Sigmoid colon (tissue), 7 donors: ENCODE measurements around the gene UBQLN1. TPM values are rescaled to one million over a fixed set of nuclear protein-coding genes. Genes with fewer than 3 reads are reported as not detected.

Experiments
- DNase-seq: peaks from one replicate; pipeline ENCODE4 v3.0.0-alpha.2; 2019
- H3K27ac ChIP-seq, 4 donors: fragments of 200-600 bp; sonication (generic); one replicate each; pipeline ENCODE4 v1.5.1; 2016 to 2019; ENCODE audit warnings: mild to moderate bottlenecking in 1 of 4
- H3K27me3 ChIP-seq, 3 donors: fragments of 200-600 bp; sonication (generic); one replicate each; pipeline ENCODE4 v1.5.1; 2019; ENCODE audit warnings: mild to moderate bottlenecking in 1 of 3
- H3K36me3 ChIP-seq, 4 donors: fragments of 200-600 bp; sonication (generic); one replicate each; pipeline ENCODE4 v1.5.1; 2016 to 2019
- H3K4me1 ChIP-seq, 4 donors: fragments of 200-600 bp; sonication (generic); one replicate each; pipeline ENCODE4 v1.5.1; 2017 to 2019
- H3K4me3 ChIP-seq, 4 donors: fragments of 200-600 bp; sonication (generic); one replicate each; pipeline ENCODE4 v1.5.1; 2017 to 2019; ENCODE audit warnings: mild to moderate bottlenecking in 2 of 4, moderate library complexity in 1 of 4
- H3K9me3 ChIP-seq, 4 donors: fragments of 200-600 bp in 3 of 4; sonication (generic) in 3 of 4; one replicate each; pipeline versions ENCODE4 v1.5.1 to v1.6.1; 2013 to 2019
- EP300 ChIP-seq, 4 donors: sonication (generic); formaldehyde crosslinking; IDR thresholded peaks; one replicate each; pipeline ENCODE4 v1.6.1; 2017; ENCODE audit warnings: antibody characterized with exemption in 4 of 4
- POLR2A ChIP-seq, 2 donors: fragments of 450-650 bp; IDR thresholded peaks; one replicate each; pipeline ENCODE4 v1.6.1; 2016; ENCODE audit warnings: antibody characterized with exemption in 2 of 2, mild to moderate bottlenecking in 2 of 2, moderate library complexity in 2 of 2
- POLR2AphosphoS5 ChIP-seq, 4 donors: sonication (generic); formaldehyde crosslinking; IDR thresholded peaks; one replicate each; pipeline ENCODE4 v1.6.1; 2017; ENCODE audit warnings: antibody characterized with exemption in 4 of 4
- WGBS, 2 donors: extraction: QIAGEN DNeasy Blood & Tissue Kit; methylation state at CpG; one replicate each; pipeline ENCODE4 v1.1.7; 2013; 5-methylcytosine and 5-hydroxymethylcytosine counted together
- intact Hi-C: fragments of 100-400 bp; cut with DNase I; formaldehyde crosslinking; loops from one replicate; pipeline ENCODE4 v1.15.1; 2023
- polyA plus RNA-seq, 3 donors: library from polyadenylated mRNA; stranded (reverse); fragments of 200-250 nt; gene quantifications; one replicate each; pipeline ENCODE4 v1.2.3, GENCODE V29; 2013
- total RNA-seq, 4 donors: library from RNA; depleted of rRNA; stranded (reverse); fragments of >200 nt; gene quantifications; one replicate each; pipeline ENCODE4 v1.1.0, GENCODE V29; 2016
- TF ChIP-seq, protein P1 (sequence below), 4 experiments: fragments of 450-650 bp in 3 of 4; fragments of 200-600 bp in 1 of 4; IDR thresholded peaks; one replicate each; pipeline ENCODE4 v1.5.1; 2016 to 2019; ENCODE audit warnings: antibody characterized with exemption in 4 of 4, mild to moderate bottlenecking in 3 of 4, moderate library complexity in 2 of 4
- donor health status: healthy with polysubstance abuse.
- donor health status: Bipolar disorder and iron deficiency.
- donor health status: healthy.

UBQLN1 gene
- total and polyA plus RNA-seq, 7 donors, result 33.0 to 113 (median 96.1) TPM

DNA sequence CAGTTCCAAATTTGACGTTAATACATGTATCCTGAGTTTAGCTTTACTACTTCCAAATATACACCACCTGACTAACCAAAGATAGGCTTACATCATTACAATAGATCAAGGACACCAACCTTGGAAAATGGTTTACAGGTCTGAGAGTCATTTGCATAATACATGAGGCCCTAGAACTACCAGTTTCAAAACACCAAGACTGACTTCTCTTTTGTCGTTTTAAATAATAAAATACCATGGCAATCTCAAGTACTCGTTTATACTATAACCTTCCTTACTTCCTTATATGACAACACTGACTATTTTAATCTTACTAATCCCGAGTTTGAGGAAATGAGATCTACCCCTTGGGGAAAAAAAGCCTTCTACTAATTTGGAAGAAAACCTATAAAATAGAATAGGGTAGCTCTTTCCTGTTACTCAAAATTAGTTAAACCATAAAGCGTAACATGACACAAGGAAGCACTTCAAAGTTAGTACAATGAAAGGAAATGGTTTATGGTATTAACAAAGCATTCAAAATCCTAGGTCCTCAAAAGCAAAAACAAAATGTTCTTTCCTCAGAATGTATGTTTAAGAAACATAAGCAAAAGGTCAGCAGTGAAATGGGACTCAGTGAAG, 42.1 kb downstream of the UBQLN1 start:
- H3K4me1 ChIP-seq, result no peaks in the 10 kb centered on the region
- peaks cover 6 to 75% (median 41%) of the 10 kb centered on the region in 4 donors for H3K36me3 ChIP-seq
- 37% methylated on average over 5 of the region's 5 CpGs for WGBS, 2 donors
- H3K27me3 ChIP-seq, result no peaks in the 10 kb centered on the region
- no peak overlapping the region for H3K27ac ChIP-seq
- no peaks in the 10 kb centered on the region for H3K9me3 ChIP-seq
- H3K4me3 ChIP-seq, result no peak overlapping the region
- intact Hi-C loops, result no loop called here
- no peak for DNase-seq
- TF ChIP-seq POLR2AphosphoS5 (IDR thresholded peaks at IDR 0.05) (no peak), EP300 (IDR thresholded peaks at IDR 0.05) (no peak), POLR2A (IDR thresholded peaks at IDR 0.05) (no peak)
- TF ChIP-seq, protein P1, sequence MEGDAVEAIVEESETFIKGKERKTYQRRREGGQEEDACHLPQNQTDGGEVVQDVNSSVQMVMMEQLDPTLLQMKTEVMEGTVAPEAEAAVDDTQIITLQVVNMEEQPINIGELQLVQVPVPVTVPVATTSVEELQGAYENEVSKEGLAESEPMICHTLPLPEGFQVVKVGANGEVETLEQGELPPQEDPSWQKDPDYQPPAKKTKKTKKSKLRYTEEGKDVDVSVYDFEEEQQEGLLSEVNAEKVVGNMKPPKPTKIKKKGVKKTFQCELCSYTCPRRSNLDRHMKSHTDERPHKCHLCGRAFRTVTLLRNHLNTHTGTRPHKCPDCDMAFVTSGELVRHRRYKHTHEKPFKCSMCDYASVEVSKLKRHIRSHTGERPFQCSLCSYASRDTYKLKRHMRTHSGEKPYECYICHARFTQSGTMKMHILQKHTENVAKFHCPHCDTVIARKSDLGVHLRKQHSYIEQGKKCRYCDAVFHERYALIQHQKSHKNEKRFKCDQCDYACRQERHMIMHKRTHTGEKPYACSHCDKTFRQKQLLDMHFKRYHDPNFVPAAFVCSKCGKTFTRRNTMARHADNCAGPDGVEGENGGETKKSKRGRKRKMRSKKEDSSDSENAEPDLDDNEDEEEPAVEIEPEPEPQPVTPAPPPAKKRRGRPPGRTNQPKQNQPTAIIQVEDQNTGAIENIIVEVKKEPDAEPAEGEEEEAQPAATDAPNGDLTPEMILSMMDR (IDR thresholded peaks at IDR 0.05), result no peak

DNA sequence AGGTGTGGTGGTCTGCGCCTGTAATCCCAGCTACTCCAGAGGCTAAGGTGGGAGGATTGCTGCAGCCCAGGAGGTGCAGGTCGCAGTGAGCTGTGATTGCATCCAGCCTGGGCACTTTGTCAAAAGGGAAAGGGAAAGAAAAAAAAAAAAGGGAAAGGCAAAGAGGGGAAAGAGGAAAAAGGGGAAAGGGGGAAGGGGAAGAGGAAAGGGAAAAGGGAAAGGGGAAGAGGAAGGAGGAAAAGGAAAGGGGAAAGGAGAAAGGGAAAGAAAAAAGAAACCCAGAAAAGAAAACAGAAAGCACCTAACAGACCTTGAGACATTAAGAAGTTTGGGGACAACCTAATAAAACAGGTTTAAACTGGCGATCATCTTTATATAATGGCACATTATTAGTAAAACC, 44.8 kb downstream of the UBQLN1 start:
- no peaks in the 10 kb centered on the region for H3K27me3 ChIP-seq
- no peak for DNase-seq
- H3K9me3 ChIP-seq, result no peaks in the 10 kb centered on the region
- no peak overlapping the region for H3K4me3 ChIP-seq
- no peak overlapping the region for H3K27ac ChIP-seq
- no peaks in the 10 kb centered on the region for H3K4me1 ChIP-seq
- WGBS, 2 donors, result 96 to 99% methylated on average over 3 of the region's 3 CpGs
- intact Hi-C loops, result no loop called here
- no peak for TF ChIP-seq POLR2A (IDR thresholded peaks at IDR 0.05)
- TF ChIP-seq EP300 (IDR thresholded peaks at IDR 0.05), result no peak
- TF ChIP-seq POLR2AphosphoS5 (IDR thresholded peaks at IDR 0.05), result no peak
- TF ChIP-seq, protein P1 (IDR thresholded peaks at IDR 0.05), result no peak
- H3K36me3 ChIP-seq, result peaks cover 11 to 92% (median 51%) of the 10 kb centered on the region in 4 donors

DNA sequence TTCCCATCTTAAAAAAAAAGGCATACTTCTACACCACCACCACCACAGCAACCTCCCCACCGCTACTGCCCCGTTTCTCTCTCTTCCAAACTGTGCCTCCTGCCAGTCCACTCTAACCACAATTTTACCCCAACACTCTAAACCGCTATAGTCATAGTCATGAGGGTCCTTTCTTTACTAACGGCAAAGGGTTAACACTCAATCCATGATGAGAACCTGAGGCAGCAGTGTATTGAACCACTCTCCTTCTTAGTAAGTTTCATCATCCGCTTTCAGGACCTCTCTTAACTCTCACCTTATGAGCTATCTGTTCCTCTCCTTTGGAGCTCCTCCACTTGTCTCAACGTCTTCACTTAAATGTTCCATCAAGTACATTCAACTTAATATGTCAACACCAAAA, 50.8 kb downstream of the UBQLN1 start:
- no peaks in the 10 kb centered on the region for H3K27me3 ChIP-seq
- 80 to 92% methylated on average over 6 of the region's 6 CpGs for WGBS, 2 donors
- no peak overlapping the region for H3K4me3 ChIP-seq
- DNase-seq, result no peak
- H3K36me3 ChIP-seq, result peaks cover 5 to 96% (median 33%) of the 10 kb centered on the region in 4 donors
- no peaks in the 10 kb centered on the region for H3K4me1 ChIP-seq
- H3K9me3 ChIP-seq, result no peaks in the 10 kb centered on the region
- TF ChIP-seq POLR2AphosphoS5 (IDR thresholded peaks at IDR 0.05) (no peak), POLR2A (IDR thresholded peaks at IDR 0.05) (no peak), EP300 (IDR thresholded peaks at IDR 0.05) (no peak)
- TF ChIP-seq, protein P1 (IDR thresholded peaks at IDR 0.05), result no peak
- H3K27ac ChIP-seq, result no peak overlapping the region
- intact Hi-C loops, result no loop called here

DNA sequence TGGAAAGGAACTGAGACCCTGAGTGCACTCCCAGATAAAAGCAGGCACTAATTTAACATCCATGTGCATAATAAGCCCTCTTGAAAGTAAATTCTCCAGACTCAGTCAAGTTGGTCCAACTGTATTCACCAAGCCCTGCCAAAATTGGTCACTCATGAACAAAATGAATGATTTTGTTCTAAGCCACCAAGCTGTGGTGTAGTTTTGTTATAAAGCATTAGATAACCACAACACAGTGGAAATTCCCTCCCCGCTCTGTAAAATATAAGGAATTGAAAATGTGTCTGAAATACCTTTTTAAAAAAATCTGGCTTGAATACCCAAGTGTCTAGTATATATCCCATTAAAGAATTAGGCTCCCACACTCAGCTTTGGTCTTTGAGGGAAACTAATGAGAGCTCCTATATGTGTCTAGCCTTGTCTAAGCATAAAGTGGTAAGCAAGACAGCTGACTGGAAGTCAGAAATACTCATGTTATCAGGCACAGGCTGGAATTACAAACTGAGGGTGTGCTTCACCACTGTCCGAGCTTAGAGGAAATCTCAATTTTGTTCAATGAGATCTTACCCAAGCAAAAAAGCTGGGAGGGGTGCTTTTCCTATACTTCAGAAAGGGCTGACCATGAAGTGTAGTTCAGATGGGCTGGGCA, 51.6 kb downstream of the UBQLN1 start:
- Histone ChIP-seq H3K36me3 (peaks cover 5 to 96% (median 33%) of the 10 kb centered on the region in 4 donors), H3K4me1 (no peaks in the 10 kb centered on the region), H3K27me3 (no peaks in the 10 kb centered on the region), H3K9me3 (no peaks in the 10 kb centered on the region), H3K4me3 (no peak overlapping the region), H3K27ac (no peak overlapping the region)
- WGBS, 2 donors, result 91 to 93% methylated on average over 2 of the region's 2 CpGs
- DNase-seq, result no peak
- intact Hi-C loops, result no loop called here
- no peak for TF ChIP-seq POLR2A (IDR thresholded peaks at IDR 0.05)
- no peak for TF ChIP-seq EP300 (IDR thresholded peaks at IDR 0.05)
- TF ChIP-seq POLR2AphosphoS5 (IDR thresholded peaks at IDR 0.05), result no peak
- TF ChIP-seq, protein P1 (IDR thresholded peaks at IDR 0.05), result no peak
